ENCODE data around the gene ARAP3.

Gene ARAP3

GRCh38 chr5:141639357-141640050, 42.5 kb downstream of the ARAP3 start:
- DNase-seq: no peak

- no peak for DNase-seq
Observed at GRCh38 chr5:141638771-141639170, 43.3 kb downstream of the ARAP3 start.

GRCh38 chr5:141637767-141638419, 44.1 kb downstream of the ARAP3 start:
- peak; percentile 45 for DNase-seq

GRCh38 chr5:141637123-141637766, 44.8 kb downstream of the ARAP3 start:
- DNase-seq: peak; percentile 48

GRCh38 chr5:141636413-141637122, 45.5 kb downstream of the ARAP3 start, which contains the start of the genes HDAC3 and RELL2:
TSS of gene HDAC3 (minus strand) at chr5:141636849. CDS start at chr5:141636790, 59 bp downstream.
TSS of gene RELL2 (plus strand) at chr5:141636997. CDS start at chr5:141638226, 1,229 bp downstream.
- DNase-seq: peak; percentile 93

GRCh38 chr5:141636106-141636412, 46.0 kb downstream of the ARAP3 start:
- DNase-seq: no peak

GRCh38 chr5:141635646-141636045, 46.4 kb downstream of the ARAP3 start:
- DNase-seq: no peak

- DNase-seq: no peak
Observed at GRCh38 chr5:141634720-141635119, 47.3 kb downstream of the ARAP3 start.

- DNase-seq: no peak
Observed at GRCh38 chr5:141633871-141634561, 48.0 kb downstream of the ARAP3 start.

- DNase-seq: no peak
Observed at GRCh38 chr5:141632650-141633049, 49.4 kb downstream of the ARAP3 start.

- no peak for DNase-seq
Observed at GRCh38 chr5:141630570-141631140, 51.4 kb downstream of the ARAP3 start.

- DNase-seq: no peak
Observed at GRCh38 chr5:141628175-141628788, 53.7 kb downstream of the ARAP3 start.

GRCh38 chr5:141623611-141624010, 58.4 kb downstream of the ARAP3 start:
- DNase-seq: no peak

GRCh38 chr5:141623186-141623585, 58.8 kb downstream of the ARAP3 start:
- no peak for DNase-seq

GRCh38 chr5:141618804-141619554, 63.1 kb downstream of the ARAP3 start, which contains the start of gene DIAPH1:
TSS of gene DIAPH1 (minus strand) at chr5:141619000. CDS start at chr5:141618914, 86 bp downstream.
- DNase-seq: peak; percentile 97

GRCh38 chr5:141618030-141618803, 63.8 kb downstream of the ARAP3 start:
- DNase-seq: peak; percentile 34

- no peak for DNase-seq
Observed at GRCh38 chr5:141617682-141618029, 64.4 kb downstream of the ARAP3 start.

GRCh38 chr5:141617128-141617527, 64.9 kb downstream of the ARAP3 start:
- DNase-seq: no peak

- no peak for DNase-seq
Observed at GRCh38 chr5:141615991-141616720, 65.9 kb downstream of the ARAP3 start.

GRCh38 chr5:141613344-141613743, 68.7 kb downstream of the ARAP3 start:
- DNase-seq: no peak

Measured in activated effector memory CD4-positive, alpha-beta T cell treated with Interleukin-2 at 50 U/mL for 16 hours (primary cell).